ENCODE results near the gene SLC51B.
"Not testable (repeated sequence)": the region's sequence is repeated elsewhere in the genome, so short reads cannot be mapped to it uniquely, and the experiment has no call there.

Gene SLC51B

DNA sequence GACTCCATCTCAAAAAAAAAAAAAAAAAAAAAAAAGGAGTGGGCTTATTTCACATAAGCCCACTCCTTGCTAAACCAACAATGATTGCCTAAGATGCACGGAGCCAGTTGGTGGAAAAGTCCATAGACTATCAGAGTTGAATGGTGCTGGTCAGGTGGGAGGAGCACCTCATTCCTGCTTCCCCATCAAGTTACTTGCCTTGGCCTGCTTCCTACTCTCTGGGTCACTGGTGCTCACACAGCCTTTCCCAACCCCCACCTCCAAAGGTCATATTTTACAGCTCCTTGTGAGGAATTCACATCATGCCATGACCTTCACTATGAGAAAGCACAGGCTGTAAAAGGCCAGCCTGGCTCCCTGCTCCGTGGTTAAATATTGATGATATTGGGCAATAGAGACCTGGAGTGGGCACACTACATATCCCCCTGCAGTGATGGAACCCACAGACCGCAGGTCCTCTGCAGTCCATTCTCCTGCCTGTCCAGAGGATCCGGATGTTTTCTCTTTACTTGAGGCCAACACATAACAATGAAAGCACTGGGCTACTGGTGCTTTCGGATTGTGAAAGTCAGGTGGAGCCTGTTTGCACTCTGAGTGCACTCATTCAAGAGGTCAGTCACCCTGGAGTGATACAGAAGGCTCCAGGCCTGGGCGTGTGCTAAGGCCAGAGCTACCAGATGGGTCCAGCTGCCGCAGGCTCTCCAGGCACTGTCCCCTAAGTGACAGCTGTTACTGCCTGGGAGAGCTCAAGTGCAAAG is at the start of gene SLC51B:
Gene SLC51B, plus strand, starts transcription at position 664 of the 758 bp plus-strand sequence. CDS start 4,618 bp downstream, outside the sequence.
- no peak for DNase-seq

DNA sequence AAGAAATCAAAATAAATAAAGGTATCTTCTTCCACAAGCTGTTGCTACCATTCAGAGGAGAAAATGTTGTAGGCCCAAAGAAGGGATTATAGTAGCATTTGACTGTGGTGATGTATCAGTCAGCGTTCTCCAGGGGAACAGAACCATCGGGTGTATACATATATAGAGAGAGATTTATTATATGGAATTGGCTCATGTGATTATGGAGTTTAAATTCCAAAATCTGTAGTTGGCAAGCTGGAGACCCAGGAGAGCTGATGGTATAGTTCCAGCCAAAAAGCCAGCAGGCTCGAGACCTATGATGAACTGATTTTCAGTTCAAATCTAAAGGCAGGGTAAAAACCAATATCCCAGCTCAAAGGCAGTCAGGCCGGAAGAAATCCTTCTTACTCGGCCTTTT is 48.1 kb upstream of the SLC51B start:
- no peak for DNase-seq

DNA sequence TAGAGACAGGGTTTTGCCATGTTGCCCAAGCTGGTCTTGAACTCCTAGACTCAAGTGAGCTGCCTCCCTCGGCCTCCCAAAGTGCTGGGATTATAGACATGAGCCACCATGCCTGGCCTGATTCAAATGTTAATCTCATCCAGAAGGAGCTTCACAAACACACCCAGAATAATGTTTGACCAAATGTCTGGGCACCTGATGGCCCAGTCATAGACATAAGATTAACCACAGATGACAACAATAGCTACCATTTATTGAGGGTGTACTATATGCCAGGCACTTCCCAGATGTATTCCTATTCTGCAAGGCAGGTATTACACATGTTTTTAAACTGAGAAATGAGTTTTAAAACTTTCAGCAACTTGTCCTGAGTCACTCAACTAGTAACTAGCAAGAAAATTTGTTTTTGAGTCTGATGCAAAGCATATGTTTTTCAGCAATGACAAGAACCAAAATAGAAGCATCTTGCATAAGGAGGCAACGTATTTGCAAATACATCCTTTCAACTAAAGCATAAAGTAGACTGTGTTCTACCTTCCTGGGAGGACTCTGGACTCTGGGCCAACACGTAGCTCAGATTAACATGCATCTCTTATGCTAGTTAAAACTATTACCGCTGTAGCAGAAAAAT is 47.3 kb upstream of the SLC51B start:
- DNase-seq, result no peak

DNA sequence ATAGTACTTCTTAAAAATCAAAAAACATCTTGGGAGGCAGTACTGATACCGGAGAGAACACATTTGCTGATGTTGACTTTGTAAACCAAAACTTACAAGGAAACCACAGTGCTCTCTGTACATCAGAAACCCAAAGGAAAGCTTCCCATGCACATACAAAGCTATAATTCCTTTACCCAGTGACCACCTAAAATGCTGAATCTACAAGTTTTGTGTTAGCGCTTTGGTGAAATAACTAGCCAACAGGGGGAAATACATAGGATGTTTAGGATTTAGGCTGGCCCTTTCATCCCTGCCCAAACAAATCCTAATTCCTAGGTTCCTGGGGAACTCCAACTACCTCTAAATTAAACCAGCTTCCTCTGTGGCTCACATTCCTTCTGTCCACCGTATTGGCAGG is 40.2 kb upstream of the SLC51B start:
- no peak for DNase-seq

DNA sequence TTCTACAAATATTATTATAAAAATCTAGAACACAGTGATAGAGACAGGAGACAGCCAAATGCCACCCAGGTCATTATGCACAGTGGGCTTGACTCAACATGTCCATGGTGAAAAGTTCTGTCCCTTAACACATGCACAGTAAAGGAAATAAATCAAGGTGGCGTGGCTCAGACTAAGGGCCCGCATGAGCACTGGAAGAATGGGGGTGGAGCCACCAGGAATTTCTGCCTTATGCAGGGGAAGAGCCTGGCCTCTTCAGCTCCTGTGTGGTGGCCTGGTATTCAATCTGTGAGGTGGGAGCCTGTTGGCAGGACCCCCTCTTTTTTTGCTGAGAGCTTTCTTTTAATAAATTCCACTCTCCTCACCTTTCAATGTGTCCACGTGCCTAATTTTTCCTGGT is 38.3 kb upstream of the SLC51B start:
- DNase-seq, result no peak

DNA sequence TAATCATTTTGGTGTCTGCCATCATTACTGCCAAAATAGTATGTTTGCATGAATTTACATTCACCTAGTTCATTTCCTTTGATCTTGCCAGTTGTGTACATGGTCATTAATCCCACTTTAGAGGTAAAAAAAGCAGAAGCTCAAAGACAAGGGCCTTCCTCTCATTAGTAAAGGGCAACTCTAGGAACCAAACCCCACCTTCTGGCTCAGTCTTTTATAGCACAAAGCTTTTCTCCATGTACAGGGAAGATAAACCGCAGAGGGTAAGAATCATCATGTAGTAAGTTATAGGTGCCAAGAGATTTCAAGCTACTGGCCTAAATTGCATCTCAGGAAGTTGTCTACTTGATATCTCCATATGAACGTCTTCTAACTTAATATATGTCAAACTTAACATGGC is 36.2 kb upstream of the SLC51B start:
- DNase-seq, result no peak

DNA sequence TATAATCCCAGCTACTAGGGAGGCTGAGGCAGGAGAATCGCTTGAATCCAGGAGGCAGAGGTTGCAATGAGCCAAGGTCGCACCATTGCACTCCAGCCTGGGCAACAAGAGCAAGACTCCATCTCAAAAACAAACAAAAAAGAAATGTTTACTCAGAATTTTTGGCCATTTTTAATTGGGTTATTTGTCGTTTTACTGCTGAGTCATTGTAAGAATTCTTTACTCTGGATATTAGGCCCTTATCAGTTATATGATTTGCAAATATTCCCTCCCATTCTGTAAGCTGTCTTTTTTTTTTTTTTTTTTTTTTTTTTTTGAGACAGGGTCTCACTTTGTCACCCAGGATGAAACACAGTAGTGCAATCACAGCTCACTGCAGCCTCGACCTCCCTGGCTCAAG is 34.0 kb upstream of the SLC51B start:
- DNase-seq, result not testable (repeated sequence)

DNA sequence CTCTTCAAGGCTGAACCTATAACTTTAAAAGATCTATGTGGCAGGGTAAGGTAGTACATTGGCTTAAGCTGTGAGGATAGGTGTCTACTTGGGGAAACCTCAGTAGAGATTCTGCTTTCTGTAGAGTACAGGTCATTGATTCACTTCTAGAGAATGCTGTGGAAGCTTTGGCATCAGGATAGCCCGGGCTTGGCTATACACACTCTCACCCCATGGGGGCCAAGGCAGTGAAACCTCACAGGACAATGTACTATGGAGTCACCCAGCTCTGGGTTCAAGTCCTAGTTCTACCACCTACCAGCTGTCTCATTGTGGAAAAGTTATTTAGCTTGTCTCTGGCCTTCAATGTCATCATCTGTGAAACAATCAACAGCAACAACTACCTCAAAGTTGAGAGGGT is 24.8 kb upstream of the SLC51B start:
- DNase-seq, result no peak

DNA sequence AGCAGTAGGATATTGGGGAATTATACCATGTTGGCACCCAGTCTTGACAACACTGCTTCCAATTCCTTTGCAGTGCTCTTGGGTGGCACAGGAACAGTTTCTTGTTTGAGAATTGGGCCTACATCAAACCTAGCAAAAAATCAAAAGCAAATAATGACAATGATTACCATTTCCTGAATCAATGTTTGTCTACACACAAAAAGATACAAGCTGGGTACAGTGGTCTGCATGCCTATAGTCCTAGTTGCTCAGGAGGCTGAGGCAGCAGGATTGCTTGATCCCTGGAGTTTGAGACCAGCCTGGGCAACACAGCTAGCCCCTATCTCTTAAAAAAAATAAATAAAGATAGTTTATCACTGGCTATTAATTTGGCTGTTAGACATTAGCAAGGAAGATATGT is 23.7 kb upstream of the SLC51B start:
- no peak for DNase-seq

DNA sequence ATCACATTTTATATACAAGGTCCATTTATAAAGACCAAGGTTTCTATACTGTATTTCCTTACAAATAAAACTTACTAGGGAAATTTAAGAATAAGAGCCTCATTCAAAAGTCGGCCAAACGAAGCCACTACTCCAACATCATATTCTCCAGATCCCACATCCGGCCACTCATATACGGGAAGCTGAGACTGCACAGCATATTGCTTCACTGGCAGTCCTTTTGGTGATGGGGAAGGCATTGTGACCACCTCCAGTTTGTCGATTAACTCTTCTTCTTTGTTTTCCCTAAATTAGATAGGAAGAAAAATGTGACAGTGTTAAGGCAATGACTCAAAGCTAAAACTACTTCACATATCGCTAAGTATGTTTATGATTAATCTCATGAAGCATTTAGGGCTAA is 18.4 kb upstream of the SLC51B start:
- DNase-seq, result no peak

DNA sequence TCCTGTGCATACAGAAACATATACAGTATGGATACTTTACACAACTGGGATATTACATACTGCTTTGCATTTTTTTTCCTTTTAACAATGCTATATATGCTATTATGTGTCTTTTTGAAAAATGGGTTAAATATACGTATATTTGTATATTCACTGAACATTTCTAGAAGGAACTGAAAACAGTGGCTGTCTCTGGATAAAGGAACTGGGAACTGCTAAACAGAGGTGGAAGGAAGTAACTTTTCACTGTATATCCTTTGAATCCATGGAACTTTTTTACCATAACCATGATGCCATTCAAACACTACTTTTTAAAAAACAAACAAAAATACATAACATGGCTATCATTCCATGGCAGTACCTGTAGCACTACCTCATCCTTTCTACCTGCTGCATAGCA is 17.6 kb upstream of the SLC51B start:
- no peak for DNase-seq

DNA sequence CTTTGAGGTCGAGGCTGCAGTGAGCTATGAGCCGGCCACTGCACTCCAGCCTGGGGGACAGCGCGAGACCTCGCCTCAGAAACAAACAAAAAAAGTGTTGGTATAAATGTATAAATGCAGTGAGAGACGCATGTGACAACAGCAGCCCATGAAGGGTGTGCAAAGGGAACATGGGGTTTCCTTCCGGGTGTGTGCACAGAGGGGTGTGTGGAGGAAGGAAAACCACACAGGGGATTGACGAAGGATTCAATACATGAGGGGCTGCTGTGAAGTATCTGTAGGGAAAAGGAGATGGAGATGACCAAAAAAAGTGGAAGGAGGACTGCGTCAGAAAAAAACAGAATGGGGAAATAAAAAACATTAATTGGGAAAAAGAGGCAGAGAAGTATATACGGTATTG is 16.8 kb upstream of the SLC51B start:
- no peak for DNase-seq

DNA sequence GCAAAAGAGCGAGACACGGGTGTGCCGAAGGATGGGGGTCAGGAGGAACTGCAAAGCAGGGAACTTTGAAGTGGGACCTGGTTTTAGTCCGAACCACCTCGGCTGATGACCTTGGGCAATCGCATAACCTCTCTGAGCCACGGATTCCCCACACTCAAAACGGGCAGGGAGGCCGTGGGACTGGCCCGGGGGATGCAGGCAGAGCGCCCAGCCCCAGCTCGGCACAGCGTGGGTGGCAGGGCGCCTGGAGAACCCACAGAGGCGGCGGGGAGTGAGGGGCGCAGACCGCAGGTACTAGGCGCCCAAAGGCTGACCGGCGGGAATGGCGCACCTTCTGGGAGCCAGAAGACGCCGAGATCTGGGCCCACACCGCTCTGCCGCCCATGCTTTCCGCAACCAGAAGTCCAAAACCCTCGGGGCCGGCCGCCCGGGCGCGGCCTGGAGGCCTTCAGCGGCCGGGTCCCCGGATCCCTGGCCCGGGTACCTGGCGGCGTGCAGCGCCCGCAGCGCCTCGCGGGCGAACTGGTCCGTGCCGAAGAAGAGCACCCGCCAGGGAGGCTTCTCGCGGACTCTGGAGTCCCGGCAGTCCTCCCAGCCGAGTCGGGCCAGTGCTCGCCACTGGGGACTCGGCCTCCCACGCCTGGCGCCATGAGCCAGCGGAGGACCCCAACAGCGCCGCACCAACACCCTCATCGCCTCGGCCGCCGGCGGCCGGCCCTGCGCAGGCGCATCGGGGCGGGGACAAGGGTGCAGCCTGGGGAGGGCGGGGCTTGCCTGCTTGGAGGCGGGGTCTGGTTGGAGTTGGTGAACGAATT is 16.1 kb upstream of the SLC51B start, which contains the start of gene MTFMT:
Gene MTFMT, minus strand, starts transcription at position 719 of the 815 bp plus-strand sequence. Its CDS starts 26 bp downstream, at position 693.
- peak; percentile 95 for DNase-seq

DNA sequence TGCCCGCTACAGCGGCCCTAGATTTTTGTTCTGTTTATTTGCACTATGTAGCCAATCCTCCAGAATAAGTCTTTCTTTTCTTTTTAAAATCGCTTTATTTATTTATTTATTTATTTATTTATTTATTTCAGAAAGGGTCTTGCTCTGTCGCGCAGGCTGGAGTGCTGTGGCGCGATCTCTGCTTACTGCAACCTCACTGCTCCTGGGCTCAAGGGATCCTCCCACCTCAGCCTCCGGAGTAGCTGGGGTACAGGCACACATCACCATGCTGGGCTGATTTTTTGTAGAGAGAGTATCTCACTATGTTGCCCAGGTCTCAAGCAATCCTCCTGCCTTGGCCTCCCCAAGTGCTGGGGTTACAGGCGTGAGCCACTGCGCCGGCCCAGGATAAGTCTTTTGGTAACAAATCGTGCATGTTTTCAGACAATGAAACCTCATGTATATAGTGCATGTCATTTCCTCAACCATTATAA is 15.4 kb upstream of the SLC51B start:
- no peak for DNase-seq

DNA sequence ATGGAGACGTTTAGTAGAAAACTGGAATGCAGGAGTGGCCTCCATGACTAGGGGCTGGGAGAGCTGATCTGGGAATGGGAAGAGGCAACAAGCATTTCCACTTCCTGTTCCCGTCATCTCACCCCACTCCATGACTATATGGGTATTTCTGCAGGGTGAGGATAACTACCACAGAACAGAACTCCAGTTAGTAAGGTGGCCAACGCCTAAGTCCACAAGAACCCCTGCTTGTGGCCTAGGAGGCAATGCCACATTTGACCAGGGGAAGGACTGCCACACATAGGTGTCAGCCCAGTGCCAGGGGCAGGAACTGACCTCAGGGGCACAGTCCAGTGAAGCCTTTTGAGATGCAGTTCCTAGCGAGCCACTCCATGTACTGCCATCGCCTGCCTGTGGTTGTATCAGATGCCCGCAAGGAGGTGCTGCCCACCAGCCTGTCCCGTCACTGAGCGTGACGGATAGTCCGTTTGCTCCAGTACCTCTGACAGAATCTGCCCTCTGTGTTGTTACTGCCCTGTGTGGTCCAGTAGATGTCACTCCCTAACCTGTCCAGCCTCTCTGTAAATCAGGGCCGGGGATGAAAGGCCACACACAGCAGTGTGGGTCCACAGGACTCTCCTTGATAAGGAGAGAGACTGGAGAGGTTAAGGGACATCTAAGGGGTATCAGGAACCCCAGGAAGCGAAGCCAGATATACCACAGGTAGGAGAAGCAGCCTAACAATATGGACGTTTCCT is 12.2 kb upstream of the SLC51B start:
- peak; percentile 38 for DNase-seq

DNA sequence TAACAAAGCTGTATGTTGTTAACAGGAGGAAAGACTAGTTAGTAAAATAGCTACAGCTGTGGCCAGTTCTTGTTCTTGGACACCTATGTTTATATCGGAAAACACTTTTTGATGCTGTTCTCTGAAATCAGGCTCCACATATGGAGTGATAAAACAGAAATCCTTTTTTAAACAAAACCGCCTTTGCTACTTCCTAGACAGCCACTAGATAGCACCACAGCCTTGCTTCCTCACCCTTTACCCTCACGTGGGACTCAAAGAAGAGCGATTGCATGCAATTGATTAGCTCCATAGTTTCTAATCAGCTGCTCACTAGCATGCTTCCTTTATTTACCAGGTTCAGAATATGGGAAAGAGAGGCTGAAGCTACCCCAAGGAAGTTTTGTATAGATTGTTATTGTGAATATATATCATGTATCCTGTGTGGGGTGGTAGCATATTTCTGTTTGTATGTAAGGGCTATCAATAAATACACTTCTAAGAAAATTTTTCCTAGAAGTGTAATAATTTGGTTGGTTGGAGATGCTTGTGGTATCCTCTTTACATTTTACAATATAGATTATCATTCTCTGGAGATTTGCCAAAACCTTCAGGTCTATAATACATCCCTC is 11.4 kb upstream of the SLC51B start:
- no peak for DNase-seq

DNA sequence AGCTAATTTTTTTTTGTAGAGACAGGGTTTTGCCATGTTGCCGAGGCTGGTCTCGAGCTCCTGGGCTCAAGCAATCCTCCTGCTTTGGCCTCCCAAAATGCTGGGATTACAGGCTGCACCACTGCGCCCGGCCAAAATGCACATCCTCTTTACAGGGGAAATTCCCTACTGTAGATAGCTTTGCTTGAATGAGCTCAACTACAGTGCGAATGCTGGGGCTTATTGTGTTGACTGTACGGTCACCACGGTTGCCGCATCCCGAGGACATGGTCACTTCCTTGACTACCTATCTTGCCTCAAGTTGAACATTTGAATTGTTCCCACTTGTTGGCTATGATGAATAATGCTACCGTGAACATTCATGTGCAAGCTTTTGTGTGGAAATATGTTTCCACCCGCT is 10.5 kb upstream of the SLC51B start:
- DNase-seq, result no peak

DNA sequence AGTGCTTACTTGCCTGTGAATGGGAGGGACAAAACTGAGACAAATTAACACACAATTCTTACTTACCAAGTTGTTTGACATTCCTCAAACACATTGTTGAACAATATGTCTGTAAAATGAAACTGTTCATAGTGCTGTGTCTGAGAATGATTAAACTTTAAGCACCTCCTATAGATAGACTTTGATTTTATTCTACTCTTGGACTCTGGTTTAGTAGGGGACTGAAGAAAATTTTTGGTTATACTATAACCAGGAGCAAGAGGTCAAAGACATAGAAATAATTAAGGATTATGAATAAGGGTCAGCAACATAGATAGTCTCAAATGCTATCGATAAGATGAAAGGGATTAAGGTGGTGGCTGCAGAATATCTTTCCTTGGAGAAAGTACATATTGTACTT is 7.9 kb upstream of the SLC51B start:
- no peak for DNase-seq

DNA sequence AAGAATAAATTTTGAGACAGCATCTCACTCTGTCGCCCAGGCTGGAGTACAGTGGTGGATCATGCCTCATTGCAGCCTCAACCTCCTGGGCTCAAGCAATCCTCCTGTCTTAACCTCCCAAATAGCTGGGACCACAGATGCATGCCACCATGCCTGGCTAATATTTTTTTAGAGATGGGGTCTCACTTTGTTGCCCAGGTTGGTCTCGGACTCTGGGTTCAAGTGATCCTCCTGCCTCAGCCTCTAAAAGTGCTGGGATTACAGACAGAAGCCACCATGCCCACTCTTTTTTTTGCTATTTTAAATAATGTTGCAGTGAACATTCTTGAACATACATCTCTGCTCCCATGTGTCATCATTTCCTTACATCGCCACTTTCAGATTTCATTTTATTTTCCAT is 6.8 kb upstream of the SLC51B start:
- DNase-seq, result no peak

DNA sequence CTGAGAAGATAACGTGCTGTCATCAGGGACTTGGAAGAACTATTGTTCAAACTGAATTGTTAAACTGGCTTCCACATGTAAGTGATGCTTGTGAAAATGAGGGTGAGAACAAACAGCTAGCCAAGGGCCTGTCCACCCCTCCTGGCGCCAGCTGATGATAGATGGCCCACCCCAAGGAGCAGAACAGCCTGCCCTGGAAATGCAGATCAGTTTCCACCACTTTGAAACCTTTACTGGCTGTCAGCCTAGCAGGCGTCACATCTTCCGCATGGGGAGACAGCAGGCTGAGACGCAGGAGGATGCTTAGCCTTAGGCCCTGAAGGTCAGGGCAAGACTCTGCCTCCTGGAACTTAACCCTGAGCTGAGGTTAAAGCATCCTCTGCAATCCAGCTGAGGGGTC is 6.4 kb upstream of the SLC51B start:
- no peak for DNase-seq

DNA sequence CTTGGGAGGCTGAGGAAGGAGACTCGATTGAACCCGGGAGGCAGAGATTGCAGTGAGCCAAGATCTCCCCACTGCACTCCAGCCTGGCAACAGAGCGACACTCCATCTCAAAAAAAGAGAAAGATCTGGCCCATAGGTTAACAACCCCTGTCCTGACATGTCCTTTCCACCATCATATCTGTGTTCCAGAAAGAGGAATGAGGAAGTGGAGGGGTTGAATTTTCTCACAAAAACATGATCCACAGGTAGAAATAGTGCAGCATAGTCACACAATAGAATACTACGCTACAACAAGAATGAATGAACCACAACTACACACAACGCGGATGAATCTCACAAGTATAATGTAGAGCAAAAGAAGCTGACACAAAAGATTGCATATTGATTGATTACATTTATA is 4.7 kb upstream of the SLC51B start:
- DNase-seq, result no peak

DNA sequence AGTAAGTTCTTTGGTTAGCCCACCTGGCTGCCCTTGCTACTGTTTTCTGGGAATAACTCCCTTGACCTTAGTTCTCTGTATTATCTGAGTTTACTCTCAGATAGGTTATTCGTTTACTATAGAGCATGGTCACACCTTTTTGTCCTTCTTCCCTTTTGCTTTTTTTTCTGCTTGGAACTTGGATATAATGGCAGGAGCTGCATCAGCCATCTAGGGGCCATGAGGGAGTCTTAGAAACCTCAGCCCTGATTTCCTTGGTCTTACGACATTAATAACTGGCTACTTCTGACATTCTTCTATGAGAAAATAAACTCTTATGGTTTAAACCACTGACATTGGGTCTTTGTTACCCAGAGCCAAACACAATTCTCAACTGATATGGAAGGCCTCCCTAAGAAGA is 3.4 kb upstream of the SLC51B start:
- DNase-seq, result no peak

Measured in activated naive CD4-positive, alpha-beta T cell treated with Interleukin-2 at 50 U/mL for 16 hours (primary cell).